K562 (cell line): Measurements from ENCODE around the gene RGS17. TPM values are rescaled to one million over a fixed set of nuclear protein-coding genes. Genes with fewer than 3 reads are reported as not detected.

Experiments used
- E2F6 ChIP-seq, 2 experiments: IDR thresholded peaks; 2 replicates each; pipeline ENCODE4 v1.6.1; 2011; ENCODE audit warnings: borderline replicate concordance in 1 of 2, control low read depth in 1 of 2, low read depth in 1 of 2, low read length in 1 of 2, mild to moderate bottlenecking in 1 of 2, mixed read lengths in 1 of 2, moderate library complexity in 1 of 2; ENCODE audit not compliant: insufficient read depth in 1 of 2, insufficient read length in 1 of 2, poor library complexity in 1 of 2, severe bottlenecking in 1 of 2; ENCODE audit errors: extremely low read depth in 1 of 2
- ESRRB ChIP-seq: fragments of 250-450 bp; sonication (Bioruptor Pico); IDR thresholded peaks from 2 replicates; pipeline ENCODE4 v1.5.0; 2020; ENCODE audit warnings: mild to moderate bottlenecking, moderate library complexity, borderline replicate concordance
- GATAD2A ChIP-seq: fragments of 450-650 bp; IDR thresholded peaks from 2 replicates; pipeline ENCODE4 v1.6.1; 2017
- HMGXB4 ChIP-seq: sonication (generic); formaldehyde crosslinking; IDR thresholded peaks from 2 replicates; pipeline ENCODE4 v1.8.1; 2023; ENCODE audit warnings: mild to moderate bottlenecking, missing genetic modification reagents
- MGA ChIP-seq: fragments of 450-650 bp; IDR thresholded peaks from 2 replicates; pipeline ENCODE4 v1.6.1; 2016; ENCODE audit warnings: mild to moderate bottlenecking, moderate library complexity
- NCOA2 ChIP-seq, 2 experiments: fragments of 450-650 bp; IDR thresholded peaks; 2 replicates each; pipeline ENCODE4 v1.6.1; 2018; ENCODE audit warnings: mild to moderate bottlenecking in 2 of 2, moderate library complexity in 1 of 2; ENCODE audit not compliant: partially characterized antibody in 2 of 2
- PCBP2 ChIP-seq: fragments of 200-400 bp; formaldehyde crosslinking; IDR thresholded peaks from 2 replicates; pipeline ENCODE4 v1.6.1; 2018; ENCODE audit warnings: low read length, low read depth, mild to moderate bottlenecking, moderate library complexity; ENCODE audit not compliant: poor library complexity, severe bottlenecking
- ZBTB8A ChIP-seq: fragments of 450-650 bp; IDR thresholded peaks from 2 replicates; pipeline ENCODE4 v1.6.1; 2018; ENCODE audit warnings: mild to moderate bottlenecking, moderate library complexity; ENCODE audit not compliant: partially characterized antibody
- polyA plus RNA-seq, 8 experiments: library from polyadenylated mRNA; depleted of rRNA in 4 of 8; stranded (reverse) in 5 of 8; unstranded in 3 of 8; fragments of >200 nt; fragmentation: Nextera tagmentation in 2 of 8; fragmentation: Illumina TruSeq in 1 of 8; extraction: Ambion mirVana in 2 of 8; extraction: Trizol in 1 of 8; gene quantifications; 2 replicates each; pipeline versions ENCODE4 v1.2.1 to v1.2.3, GENCODE V29; 2011 to 2014; ENCODE audit warnings: inconsistent platforms in 1 of 8, missing spikeins in 1 of 8
- total RNA-seq, 7 experiments: library from RNA; depleted of rRNA in 6 of 7; stranded (reverse); fragments of >200 nt in 6 of 7; fragmentation: Illumina TruSeq in 2 of 7; extraction: Trizol in 2 of 7; gene quantifications; 2 replicates each; pipeline versions ENCODE4 v1.2.1 to v1.2.3, GENCODE V29; 2011 to 2021; ENCODE audit warnings: low replicate concordance in 1 of 7

The RGS17 gene
- total and polyA plus RNA-seq, 9 of the 15 experiments (the other 6 are each of a cell fraction or from before 2014, with no cell fraction given): 0.01 to 0.14 (median 0.08) TPM; not detected in 6

GRCh38 chr6:153044295-153044694, 86.8 kb downstream of the RGS17 start (continued):
- TF ChIP-seq MGA: no peak
- TF ChIP-seq HMGXB4 (CRISPR knock-in tag): no peak
- TF ChIP-seq NCOA2 (IDR thresholded peaks at IDR 0.05; ENCODE audit: partially characterized antibody in 2 of 2): no peak
- no peak for TF ChIP-seq ZBTB8A
- no peak for TF ChIP-seq PCBP2
- no peak for TF ChIP-seq GATAD2A
- no peak for TF ChIP-seq E2F6 (IDR thresholded peaks at IDR 0.05; ENCODE audit: borderline replicate concordance in 1 of 2, extremely low read depth in 1 of 2, insufficient read depth in 1 of 2, insufficient read length in 1 of 2, low read depth in 1 of 2, low read length in 1 of 2, poor library complexity in 1 of 2, severe bottlenecking in 1 of 2)
- TF ChIP-seq ESRRB (CRISPR knock-in tag): no peak
